H1 (cell line): ENCODE results near the gene LYPD6B. TPM values are rescaled to one million over a fixed set of nuclear protein-coding genes. Genes with fewer than 3 reads are reported as not detected.

ENCODE experiments used
- CTCF ChIA-PET: fragments of 300-600 bp; sonication (Branson Sonifier 250); formaldehyde crosslinking; loops from one replicate; lab custom pipeline; 2021; ENCODE audit not compliant: partially characterized antibody; lab: Charles Lee
- POLR2A ChIA-PET: fragments of 300-600 bp; sonication (Branson Sonifier 250); formaldehyde crosslinking; loops from one replicate; lab custom pipeline; 2021; ENCODE audit warnings: inconsistent platforms; ENCODE audit not compliant: partially characterized antibody; lab: Charles Lee
- DNase-seq, 2 experiments: peaks; one replicate each; pipeline versions ENCODE4 v3.0.0 to v3.0.0-alpha.2; 2010 to 2022; ENCODE audit warnings: low spot score in 2 of 2, low read depth in 1 of 2, mixed read lengths in 1 of 2
- FAIRE-seq: peaks from 2 replicates; lab custom pipeline; 2011; peaks lifted over from hg19 to GRCh38; lab: Jason Lieb, UNC
- H2AFZ ChIP-seq: 2 replicates; pipeline ENCODE4 v1.8.1; 2012; ENCODE audit warnings: low read length, inconsistent platforms
- H2AK5ac ChIP-seq: 2 replicates; pipeline ENCODE4 v1.6.1; 2013; ENCODE audit warnings: low read depth, low read length
- H2BK120ac ChIP-seq: replicated peaks from 2 replicates; pipeline ENCODE3; 2013; ENCODE audit warnings: low read depth, low read length, inconsistent platforms
- H2BK12ac ChIP-seq: 2 replicates; pipeline ENCODE4 v1.6.1; 2013; ENCODE audit warnings: low read depth, low read length
- H2BK15ac ChIP-seq: 2 replicates; pipeline ENCODE4 v1.6.1; 2013; ENCODE audit warnings: low read length
- H2BK20ac ChIP-seq: 2 replicates; pipeline ENCODE4 v1.6.1; 2013; ENCODE audit warnings: low read length
- H2BK5ac ChIP-seq: 2 replicates; pipeline ENCODE4 v1.6.1; 2013; ENCODE audit warnings: low read depth, low read length
- H3K14ac ChIP-seq: 2 replicates; pipeline ENCODE4 v1.6.1; 2013; ENCODE audit warnings: inconsistent platforms; ENCODE audit not compliant: insufficient read length
- H3K18ac ChIP-seq: 2 replicates; pipeline ENCODE4 v1.6.1; 2013; ENCODE audit warnings: low read length; ENCODE audit errors: extremely low read depth
- H3K23ac ChIP-seq: 2 replicates; pipeline ENCODE4 v1.6.1; 2013; ENCODE audit warnings: inconsistent platforms; ENCODE audit not compliant: insufficient read length
- H3K23me2 ChIP-seq: 2 replicates; pipeline ENCODE4 v1.6.1; 2013; ENCODE audit warnings: low read depth, low read length
- H3K27ac ChIP-seq: 2 replicates; pipeline ENCODE4 v1.6.1; 2011; ENCODE audit warnings: low read depth, low read length, inconsistent platforms
- H3K27me3 ChIP-seq, 4 experiments: replicated peaks in 1 of 4; 1 replicate in 1 of 4; 2 replicates in 3 of 4; pipeline versions ENCODE4 v1.6.1 to v1.8.1; 2011 to 2013; ENCODE audit warnings: low read length in 3 of 4, mild to moderate bottlenecking in 3 of 4, inconsistent platforms in 2 of 4, mixed read lengths in 2 of 4, moderate library complexity in 1 of 4; ENCODE audit not compliant: control insufficient read depth in 3 of 4, insufficient read depth in 3 of 4; ENCODE audit errors: extremely low read depth in 1 of 4
- H3K36me3 ChIP-seq, 4 experiments: 2 replicates each; pipeline versions ENCODE4 v1.6.1 to v1.8.1; 2011 to 2013; ENCODE audit warnings: mild to moderate bottlenecking in 4 of 4, low read length in 3 of 4, moderate library complexity in 2 of 4, control low read depth in 1 of 4, inconsistent platforms in 1 of 4; ENCODE audit not compliant: insufficient read depth in 4 of 4, control insufficient read depth in 2 of 4
- H3K4ac ChIP-seq: replicated peaks from 2 replicates; pipeline ENCODE3; 2013; ENCODE audit warnings: low read length, low read depth, mixed read lengths, inconsistent platforms; ENCODE audit not compliant: insufficient read length
- H3K4me1 ChIP-seq, 4 experiments: replicated peaks in 1 of 4; 1 replicate in 1 of 4; 2 replicates in 3 of 4; pipeline versions ENCODE4 v1.6.1 to v1.8.1; 2011 to 2013; ENCODE audit warnings: low read length in 3 of 4, inconsistent platforms in 2 of 4, mixed read lengths in 1 of 4; ENCODE audit not compliant: insufficient read depth in 4 of 4, control insufficient read depth in 3 of 4
- H3K4me2 ChIP-seq, 2 experiments: 2 replicates each; pipeline versions ENCODE4 v1.6.1 to v1.8.1; 2011 to 2013; ENCODE audit warnings: low read depth in 2 of 2, low read length in 2 of 2, control low read depth in 1 of 2, inconsistent platforms in 1 of 2, mild to moderate bottlenecking in 1 of 2; ENCODE audit not compliant: insufficient read depth in 1 of 2
- H3K4me3 ChIP-seq, 4 experiments: fragments of 200-600, 300-600 bp in 1 of 4; sonication (generic), shearing (Covaris generic), sonication (Bioruptor Twin) in 1 of 4; 2 replicates each; pipeline versions ENCODE4 v1.5.1 to v1.8.1; 2011 to 2016; ENCODE audit warnings: low read length in 4 of 4, low read depth in 3 of 4, control low read depth in 2 of 4, inconsistent platforms in 2 of 4, mild to moderate bottlenecking in 2 of 4, mixed read lengths in 1 of 4, moderate library complexity in 1 of 4; ENCODE audit not compliant: insufficient read depth in 2 of 4; ENCODE audit errors: extremely low read depth in 1 of 4
- H3K56ac ChIP-seq: replicated peaks from 2 replicates; pipeline ENCODE3; 2013; ENCODE audit warnings: low read depth, mild to moderate bottlenecking, mixed read lengths, low read length, inconsistent platforms; ENCODE audit not compliant: insufficient read length
- H3K79me1 ChIP-seq: 2 replicates; pipeline ENCODE4 v1.6.1; 2013; ENCODE audit warnings: low read depth, low read length, control low read depth
- H3K79me2 ChIP-seq, 2 experiments: 2 replicates each; pipeline versions ENCODE4 v1.6.1 to v1.8.1; 2012 to 2013; ENCODE audit warnings: low read length in 2 of 2, mild to moderate bottlenecking in 2 of 2, inconsistent platforms in 1 of 2; ENCODE audit not compliant: insufficient read depth in 2 of 2, control insufficient read depth in 1 of 2
- H3K9ac ChIP-seq, 4 experiments: replicated peaks in 1 of 4; 1 replicate in 1 of 4; 2 replicates in 3 of 4; pipeline versions ENCODE4 v1.6.1 to v1.8.1; 2011 to 2013; ENCODE audit warnings: low read depth in 3 of 4, low read length in 3 of 4, control low read depth in 2 of 4, mild to moderate bottlenecking in 2 of 4, moderate library complexity in 2 of 4, inconsistent platforms in 1 of 4; ENCODE audit errors: extremely low read depth in 1 of 4
- H3K9me3 ChIP-seq, 2 experiments: 2 replicates each; pipeline versions ENCODE4 v1.6.1 to v1.8.1; 2012 to 2013; ENCODE audit warnings: mild to moderate bottlenecking in 2 of 2, moderate library complexity in 2 of 2, control low read depth in 1 of 2, inconsistent platforms in 1 of 2, low read depth in 1 of 2, low read length in 1 of 2, mixed read lengths in 1 of 2; ENCODE audit not compliant: insufficient read depth in 2 of 2
- H4K20me1 ChIP-seq, 2 experiments: replicated peaks in 1 of 2; 2 replicates each; pipeline versions ENCODE3 to v1.8.1; 2011 to 2013; ENCODE audit warnings: inconsistent platforms in 2 of 2, low read length in 2 of 2, mild to moderate bottlenecking in 1 of 2; ENCODE audit not compliant: insufficient read depth in 2 of 2, control insufficient read depth in 1 of 2
- H4K5ac ChIP-seq: 2 replicates; pipeline ENCODE4 v1.6.1; 2013; ENCODE audit warnings: low read length, low read depth, mixed read lengths, inconsistent platforms; ENCODE audit not compliant: insufficient read length
- H4K8ac ChIP-seq: 2 replicates; pipeline ENCODE4 v1.8.0; 2013; ENCODE audit warnings: mild to moderate bottlenecking, moderate library complexity, low read length, inconsistent platforms; ENCODE audit not compliant: insufficient read depth; ENCODE audit errors: extremely low read depth
- H4K91ac ChIP-seq: replicated peaks from 2 replicates; pipeline ENCODE3; 2013; ENCODE audit warnings: low read length, mixed read lengths, inconsistent platforms; ENCODE audit not compliant: insufficient read length
- CEBPB ChIP-seq: IDR thresholded peaks from 2 replicates; pipeline ENCODE4 v1.6.1; 2012; ENCODE audit warnings: low read depth, low read length
- POLR2A ChIP-seq, 2 experiments: IDR thresholded peaks; 1 replicate in 1 of 2; 2 replicates in 1 of 2; pipeline ENCODE4 v1.6.1; 2011; ENCODE audit warnings: low read depth in 2 of 2, low read length in 2 of 2, mild to moderate bottlenecking in 2 of 2; ENCODE audit errors: control extremely low read depth in 1 of 2
- WGBS, 2 experiments: shearing (Covaris generic) in 1 of 2; methylation state at CpG; one replicate each; pipeline versions ENCODE4 v1.1.6 to v1.1.7; 2013 to 2015; ENCODE audit warnings: low lambda C conversion rate in 2 of 2, mixed read lengths in 2 of 2, inconsistent platforms in 1 of 2, low coverage in 1 of 2, missing lambda C conversion rate in 1 of 2; ENCODE audit not compliant: insufficient replicate concordance in 2 of 2, insufficient coverage in 1 of 2, insufficient read length in 1 of 2; ENCODE audit errors: extremely low coverage in 1 of 2, missing lambda C conversion rate in 1 of 2; 5-methylcytosine and 5-hydroxymethylcytosine counted together
- polyA plus RNA-seq, 7 experiments: library from polyadenylated mRNA; depleted of rRNA in 3 of 7; stranded (reverse) in 5 of 7; unstranded in 2 of 7; fragments of >200 nt in 5 of 7; fragments of 200-250 nt in 2 of 7; gene quantifications; 1 replicate in 5 of 7; 2 replicates in 1 of 7; 4 replicates in 1 of 7; pipeline versions ENCODE4 v1.2.1 to v1.2.3, GENCODE V29; 2011 to 2013; ENCODE audit warnings: missing spikeins in 2 of 7, mixed read lengths in 2 of 7
- total RNA-seq: library from RNA; stranded (reverse); fragmentation: NEBNext Ultra II Directional; extraction: Animal tissue kit (Norgen Biotek cat#: 25700); gene quantifications from 2 replicates; pipeline ENCODE4 v1.2.1, GENCODE V29; 2021

The LYPD6B gene
- total and polyA plus RNA-seq, 2 of the 8 experiments (the other 6 are each of a cell fraction or from before 2014, with no cell fraction given), result 2.2 to 3.5 TPM

DNA sequence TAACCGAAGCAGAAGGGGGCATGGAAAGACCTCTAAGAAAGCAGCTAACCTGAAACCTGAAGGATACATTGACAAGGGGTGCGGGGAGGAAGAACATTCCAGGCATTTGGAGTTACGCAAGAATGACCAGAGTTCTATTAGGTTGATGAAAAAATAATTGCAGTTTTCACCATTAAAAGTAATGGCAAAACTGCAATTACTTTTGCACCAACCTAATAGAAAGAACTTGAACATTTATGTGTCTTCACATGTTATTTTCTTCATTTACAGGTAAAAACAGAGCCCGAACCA, 110.5 kb downstream of the LYPD6B start:
- DNase-seq, result no peak
- H3K79me1 ChIP-seq, result no peaks in the 10 kb centered on the region
- ChIA-PET POLR2A (no interaction called here), CTCF (interaction anchor here (0.8 kb wide), 1 partner anchor 273 kb away, joined by 3 read pairs; no protein-coding TSS in a partner anchor)
- H3K23ac ChIP-seq, result no peak overlapping the region
- no peak overlapping the region for H3K4me2 ChIP-seq
- no peak overlapping the region for H2AK5ac ChIP-seq
- no peak overlapping the region for H2BK5ac ChIP-seq
- no peak overlapping the region for H4K91ac ChIP-seq
- no peak for FAIRE-seq
- no peaks in the 10 kb centered on the region for H3K79me2 ChIP-seq
- no peak overlapping the region for H3K18ac ChIP-seq
- H3K4ac ChIP-seq, result no peak overlapping the region
- H4K5ac ChIP-seq, result no peak overlapping the region
- no peak overlapping the region for H4K8ac ChIP-seq
- no peak overlapping the region for H3K27ac ChIP-seq
- no peak overlapping the region for H2BK12ac ChIP-seq
- no peaks in the 10 kb centered on the region for H3K9me3 ChIP-seq
- no peak overlapping the region for H2BK15ac ChIP-seq
- H3K27me3 ChIP-seq, result no peaks in the 10 kb centered on the region
- TF ChIP-seq CEBPB (peak; percentile 77), POLR2A (IDR thresholded peaks at IDR 0.05; ENCODE audit: control extremely low read depth in 1 of 2, low read depth in 2 of 2, low read length in 2 of 2) (no peak)
- H3K56ac ChIP-seq, result no peak overlapping the region
- H4K20me1 ChIP-seq, result no peaks in the 10 kb centered on the region
- H3K23me2 ChIP-seq, result no peaks in the 10 kb centered on the region; the same call in 1 of the 2 replicates
- no peak overlapping the region for H3K14ac ChIP-seq
- no peak overlapping the region for H2BK120ac ChIP-seq
- peaks cover 0 to 7% (median 3%) of the 10 kb centered on the region in 4 experiments; a peak in 1 of 7 replicates for H3K4me1 ChIP-seq
- no peak overlapping the region for H2BK20ac ChIP-seq
- 90% methylated on average over 4 of the region's 4 CpGs; no CpG with 5 or more reads in 1 of the 2 experiments for WGBS, 2 experiments
- H3K9ac ChIP-seq, result no peak overlapping the region
- H3K4me3 ChIP-seq, result no peak overlapping the region
- H3K36me3 ChIP-seq, result no peaks in the 10 kb centered on the region
- no peak overlapping the region for H2AFZ ChIP-seq
